ENCODE data around the gene POLR2A.

Gene POLR2A

DNA sequence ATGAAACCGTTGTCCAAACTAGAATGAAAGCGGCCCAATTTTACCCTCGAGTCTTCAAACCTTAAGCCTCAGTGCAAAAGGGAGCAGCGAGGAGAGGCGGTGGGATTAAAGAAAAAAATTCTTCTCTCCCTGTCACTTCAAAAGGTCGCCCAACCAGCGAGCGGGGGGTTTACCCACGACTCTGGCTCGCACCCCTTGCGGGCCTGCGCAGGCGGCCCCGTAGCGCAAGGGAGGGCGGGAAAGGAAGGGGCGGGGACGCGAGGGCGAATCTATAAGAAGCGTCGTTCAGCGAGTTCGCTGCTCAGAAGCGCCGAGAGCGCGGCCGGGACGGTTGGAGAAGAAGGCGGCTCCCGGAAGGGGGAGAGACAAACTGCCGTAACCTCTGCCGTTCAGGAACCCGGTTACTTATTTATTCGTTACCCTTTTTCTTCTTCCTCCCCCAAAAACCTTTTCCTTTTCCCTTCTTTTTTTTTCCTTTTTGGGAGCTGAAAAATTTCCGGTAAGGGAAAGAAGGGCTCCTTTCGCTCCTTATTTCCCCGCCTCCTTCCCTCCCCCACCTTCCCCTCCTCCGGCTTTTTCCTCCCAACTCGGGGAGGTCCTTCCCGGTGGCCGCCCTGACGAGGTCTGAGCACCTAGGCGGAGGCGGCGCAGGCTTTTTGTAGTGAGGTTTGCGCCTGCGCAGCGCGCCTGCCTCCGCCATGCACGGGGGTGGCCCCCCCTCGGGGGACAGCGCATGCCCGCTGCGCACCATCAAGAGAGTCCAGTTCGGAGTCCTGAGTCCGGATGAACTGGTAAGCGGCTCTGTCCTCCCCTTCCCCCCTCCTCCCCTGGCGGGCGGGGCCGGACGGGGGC lies at the start of gene POLR2A:
TSS of gene POLR2A (plus strand) at position 300 of the 852 bp plus-strand sequence.
- peak; percentile 97 for DNase-seq

GRCh38 chr17:7435676-7436555 lies 48.2 kb upstream of the POLR2A start:
- DNase-seq = peak; percentile 59

GRCh38 chr17:7436556-7437368 lies 47.4 kb upstream of the POLR2A start:
- DNase-seq = peak; percentile 73

GRCh38 chr17:7437369-7437863 lies 46.8 kb upstream of the POLR2A start:
- no peak for DNase-seq

DNA sequence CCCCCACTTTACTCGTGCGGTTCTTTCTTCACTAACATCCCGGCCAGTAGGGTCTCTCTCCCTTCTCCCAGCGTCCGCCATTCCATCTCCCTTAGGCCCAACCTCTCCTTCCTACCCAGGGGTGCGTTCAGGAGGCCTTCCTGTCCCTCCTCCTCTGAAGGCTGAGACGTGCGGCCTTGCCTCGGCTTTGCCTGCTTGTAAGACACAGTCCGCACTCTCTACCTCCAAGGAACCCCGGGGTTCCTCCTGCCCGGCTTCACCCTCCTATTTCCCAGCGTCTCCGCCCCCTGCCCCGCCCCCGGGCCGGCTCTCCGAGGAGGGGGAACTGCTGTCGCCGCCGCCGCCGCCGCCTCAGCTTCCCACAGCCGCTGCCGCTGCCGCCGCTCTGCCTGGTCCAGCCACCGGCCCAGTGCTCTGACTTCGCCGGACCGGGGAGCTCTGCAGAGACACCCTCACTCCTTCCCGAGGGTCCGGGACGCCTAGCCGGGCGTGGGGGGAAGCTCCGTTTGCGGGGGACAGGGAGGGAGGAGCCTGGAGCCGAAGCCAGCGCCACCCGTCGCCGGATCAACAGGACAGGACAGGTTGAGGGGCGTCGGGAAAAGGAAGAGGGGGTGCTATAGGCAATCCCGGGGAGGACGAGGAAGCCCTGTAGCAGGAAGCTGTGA lies 46.1 kb upstream of the POLR2A start:
- peak; percentile 23 for DNase-seq

GRCh38 chr17:7438656-7439460 lies 45.3 kb upstream of the POLR2A start:
- DNase-seq = no peak

DNA sequence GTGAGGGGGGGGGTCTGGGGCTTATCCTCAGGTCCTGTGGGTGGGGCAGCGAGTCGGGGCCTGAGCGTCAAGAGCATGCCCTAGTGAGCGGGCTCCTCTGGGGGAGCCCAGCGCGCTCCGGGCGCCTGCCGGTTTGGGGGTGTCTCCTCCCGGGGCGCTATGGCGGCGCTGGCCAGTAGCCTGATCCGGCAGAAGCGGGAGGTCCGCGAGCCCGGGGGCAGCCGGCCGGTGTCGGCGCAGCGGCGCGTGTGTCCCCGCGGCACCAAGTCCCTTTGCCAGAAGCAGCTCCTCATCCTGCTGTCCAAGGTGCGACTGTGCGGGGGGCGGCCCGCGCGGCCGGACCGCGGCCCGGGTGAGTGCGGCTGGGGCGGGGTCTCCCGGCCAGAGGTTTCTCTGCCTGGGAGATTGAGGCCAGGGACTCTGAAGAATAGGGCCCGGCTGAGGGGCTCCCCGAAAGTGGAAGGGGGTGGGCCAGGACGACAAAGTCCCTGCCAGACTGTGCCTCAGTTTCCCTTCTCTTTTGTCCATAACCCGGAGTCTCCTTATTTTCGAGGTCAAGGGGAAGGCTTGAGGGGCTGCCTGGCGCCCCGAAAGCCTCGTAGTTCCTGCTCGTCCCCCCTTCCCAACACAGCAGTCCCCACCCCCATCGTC lies 44.6 kb upstream of the POLR2A start, which contains the start of gene FGF11:
TSS of gene FGF11 (plus strand) at position 51 of the 651 bp plus-strand sequence. CDS start at position 160, 109 bp downstream.
- DNase-seq = no peak

- no peak for DNase-seq
These were observed 43.9 kb upstream of the POLR2A start for GRCh38 chr17:7440113-7440833.

- DNase-seq = no peak
These were observed 43.4 kb upstream of the POLR2A start for GRCh38 chr17:7440834-7441195.

GRCh38 chr17:7441266-7441665 lies 42.9 kb upstream of the POLR2A start:
- no peak for DNase-seq

DNA sequence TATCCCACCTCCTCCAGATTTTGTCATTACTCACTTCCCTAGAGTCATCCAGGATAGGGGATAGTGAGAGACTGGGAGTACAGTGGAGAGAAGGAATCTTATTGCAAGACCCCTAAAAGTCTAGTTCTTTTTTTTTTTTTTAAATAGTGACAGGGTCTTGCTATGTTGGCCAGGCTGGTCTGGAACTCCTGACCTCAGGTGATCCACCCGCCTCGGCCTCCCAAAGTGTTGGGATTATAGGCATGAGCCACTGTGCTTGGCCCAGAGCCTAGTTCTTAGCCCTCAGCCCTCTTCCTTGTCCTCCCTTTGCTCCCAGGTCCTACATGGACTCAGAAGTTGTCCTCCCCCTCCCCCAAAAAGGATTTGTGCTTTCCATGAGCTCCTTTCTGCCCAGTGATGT lies 42.0 kb upstream of the POLR2A start:
- no peak for DNase-seq

GRCh38 chr17:7443499-7444485 lies 40.4 kb upstream of the POLR2A start:
- no peak for DNase-seq

DNA sequence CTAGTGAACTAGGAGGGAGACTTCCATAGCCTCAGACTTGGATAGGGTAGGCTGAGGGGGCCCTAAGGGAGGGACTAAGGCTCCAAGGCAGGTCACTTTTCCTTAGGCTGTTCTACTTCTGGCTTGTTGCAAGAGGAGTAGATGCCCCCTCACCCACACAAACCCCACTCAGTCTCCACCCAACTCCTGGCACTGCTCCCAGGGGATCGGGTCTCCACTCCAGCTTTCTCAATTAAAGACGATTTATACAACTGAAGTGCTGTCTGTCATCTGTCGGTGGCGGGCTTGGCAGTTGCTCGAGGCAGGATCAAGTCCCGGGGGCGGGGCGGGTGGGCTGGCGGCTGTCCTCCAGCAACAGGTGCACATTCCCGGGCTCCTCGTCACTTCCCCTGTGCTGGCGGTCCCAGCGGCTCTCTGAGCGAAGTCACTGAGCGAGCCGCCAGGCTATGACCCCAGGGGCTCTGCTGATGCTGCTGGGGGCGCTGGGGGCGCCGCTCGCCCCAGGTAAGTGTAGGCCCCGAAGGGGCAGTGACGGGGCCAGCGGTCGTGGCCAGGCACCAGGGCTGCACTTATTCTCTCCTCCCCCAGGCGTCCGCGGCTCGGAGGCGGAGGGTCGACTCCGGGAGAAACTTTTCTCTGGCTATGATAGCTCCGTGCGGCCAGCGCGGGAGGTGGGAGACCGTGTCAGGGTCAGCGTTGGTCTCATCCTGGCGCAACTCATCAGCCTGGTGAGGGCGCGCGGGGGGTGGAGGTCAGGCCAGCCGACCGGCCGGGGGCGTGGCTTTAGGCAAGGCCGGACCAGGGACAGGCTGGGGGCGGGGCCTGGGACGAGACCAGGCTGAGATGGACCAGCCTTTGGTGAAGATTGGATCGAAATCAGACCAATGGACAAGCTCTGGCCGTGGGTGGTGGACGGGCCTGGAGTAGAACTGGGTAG lies 39.2 kb upstream of the POLR2A start, which contains the start of gene CHRNB1:
TSS of gene CHRNB1 (plus strand) at position 380 of the 937 bp plus-strand sequence. CDS start at position 447, 67 bp downstream.
- no peak for DNase-seq

DNA sequence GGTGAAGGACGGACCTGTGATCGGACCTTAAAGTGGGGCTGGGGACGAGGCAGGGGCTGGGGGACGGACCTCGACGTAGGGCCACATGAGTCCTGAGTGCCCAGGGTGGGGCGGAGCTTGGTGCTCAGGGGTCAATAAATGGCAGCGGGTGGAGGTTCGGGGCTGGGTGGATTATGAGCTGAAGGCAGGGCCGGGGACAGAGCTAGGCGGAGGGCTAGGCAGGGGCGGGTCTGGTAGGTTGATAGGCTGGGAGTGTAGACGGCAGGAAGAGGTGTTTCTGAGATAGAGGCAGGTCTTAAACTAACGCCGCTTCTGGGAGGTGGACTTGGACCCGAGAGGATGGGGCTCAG lies 38.6 kb upstream of the POLR2A start:
- DNase-seq = peak; percentile 19

- DNase-seq = no peak
These were observed 35.7 kb upstream of the POLR2A start for GRCh38 chr17:7448461-7448860.

DNA sequence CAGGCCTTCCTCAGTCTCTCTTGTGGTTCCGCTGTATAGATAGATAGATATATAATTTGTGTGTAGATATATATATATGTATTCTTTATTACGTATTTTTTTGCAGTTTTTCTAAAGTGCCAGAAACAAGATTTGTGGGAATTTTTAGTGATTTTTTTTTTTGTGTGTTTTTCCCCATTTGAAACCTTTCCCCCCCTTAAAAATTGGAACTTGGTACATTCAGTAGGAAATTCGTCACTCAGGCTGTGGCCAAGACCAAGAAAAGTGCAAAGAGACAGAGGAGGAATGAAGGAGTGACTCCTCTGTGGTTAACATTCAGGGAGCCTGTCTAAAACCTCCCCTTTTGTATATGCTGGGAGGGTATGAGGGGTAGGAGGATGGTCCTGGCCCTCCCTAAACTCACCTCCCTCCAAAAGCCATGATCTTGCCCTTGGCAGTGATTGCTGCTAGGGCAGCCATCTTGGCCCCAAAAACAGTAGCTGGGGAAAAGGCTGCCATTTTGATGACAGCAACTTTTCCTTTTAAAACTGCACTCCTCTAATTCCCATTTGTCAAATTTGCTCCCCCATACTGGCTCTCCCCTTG lies 24.1 kb upstream of the POLR2A start:
- DNase-seq = no peak

Data from activated effector memory CD4-positive, alpha-beta T cell treated with Interleukin-2 at 50 U/mL for 16 hours (primary cell).